Activated T-cell treated with anti-CD3 and anti-CD28 coated beads, Interleukin-2, amount 50 U/mL, for 72 hours (primary cell): ENCODE data around the gene SYNPO2. TPM values are rescaled to one million over a fixed set of nuclear protein-coding genes. Genes with fewer than 3 reads are reported as not detected.

Source experiments
- ATAC-seq, 2 donors: fragments of 150-1000 bp; cut with Tn5 transposase; replicated peaks in 1 of 2; 2 replicates each; pipeline ENCODE4 v1.10.0; 2021; ENCODE audit warnings: moderate library complexity in 2 of 2, mild to moderate bottlenecking in 1 of 2
- DNase-seq, 2 donors: peaks; one replicate each; pipeline ENCODE4 v3.0.0; 2021 to 2022; ENCODE audit warnings: mixed read lengths in 1 of 2
- H3K27ac Mint-ChIP-seq: one replicate; pipeline ENCODE4 v1.8.0; 2022; ENCODE audit warnings: mild to moderate bottlenecking, moderate library complexity, mixed read lengths
- H3K27me3 Mint-ChIP-seq: one replicate; pipeline ENCODE4 v1.8.0; 2022; ENCODE audit warnings: low read depth, mixed read lengths
- H3K36me3 Mint-ChIP-seq, 2 donors: one replicate each; pipeline ENCODE4 v1.8.0; 2022; ENCODE audit warnings: mixed read lengths in 2 of 2, mild to moderate bottlenecking in 1 of 2; ENCODE audit not compliant: insufficient read depth in 2 of 2
- H3K4me1 Mint-ChIP-seq: one replicate; pipeline ENCODE4 v1.8.0; 2022; ENCODE audit warnings: low read depth, mixed read lengths
- H3K4me3 Mint-ChIP-seq, 2 donors: one replicate each; pipeline ENCODE4 v1.8.0; 2022; ENCODE audit warnings: mild to moderate bottlenecking in 2 of 2, mixed read lengths in 2 of 2, moderate library complexity in 2 of 2
- H3K9me3 Mint-ChIP-seq, 2 donors: one replicate each; pipeline ENCODE4 v1.8.0; 2022; ENCODE audit warnings: mixed read lengths in 2 of 2
- total RNA-seq, 2 donors: library from RNA; stranded (reverse); gene quantifications; one replicate each; pipeline ENCODE4 v1.2.3, GENCODE V29; 2022

The SYNPO2 gene
- total RNA-seq, 2 donors from 2014 or later: 0.31 to 0.35 TPM

GRCh38 chr4:119070301-119070700, 181.6 kb downstream of the SYNPO2 start:
- Mint-ChIP-seq H3K27me3 (peaks cover 6% of the 10 kb centered on the region), H3K27ac (no peak overlapping the region), H3K4me3 (no peak overlapping the region), H3K4me1 (no peaks in the 10 kb centered on the region), H3K36me3 (peaks cover 1 to 2% of the 10 kb centered on the region in 2 donors), H3K9me3 (peaks cover 0 to 2% of the 10 kb centered on the region in 2 donors)
- ATAC-seq: no peak
- DNase-seq: no peak

GRCh38 chr4:119080721-119081541, 192.3 kb downstream of the SYNPO2 start:
- Mint-ChIP-seq H3K27ac (no peak overlapping the region), H3K4me3 (no peak overlapping the region), H3K36me3 (no peaks in the 10 kb centered on the region), H3K4me1 (no peaks in the 10 kb centered on the region), H3K27me3 (no peaks in the 10 kb centered on the region), H3K9me3 (no peaks in the 10 kb centered on the region)
- DNase-seq: no peak
- no peak for ATAC-seq

- Mint-ChIP-seq H3K27ac (no peak overlapping the region), H3K4me3 (no peak overlapping the region), H3K4me1 (no peaks in the 10 kb centered on the region), H3K36me3 (no peaks in the 10 kb centered on the region), H3K9me3 (no peaks in the 10 kb centered on the region), H3K27me3 (no peaks in the 10 kb centered on the region)
- no peak for DNase-seq
- no peak for ATAC-seq
These were observed 192.8 kb downstream of the SYNPO2 start for GRCh38 chr4:119081542-119081859.

GRCh38 chr4:119081943-119082342, 193.3 kb downstream of the SYNPO2 start:
- H3K4me3 Mint-ChIP-seq: no peak overlapping the region
- no peaks in the 10 kb centered on the region for H3K36me3 Mint-ChIP-seq
- no peaks in the 10 kb centered on the region for H3K9me3 Mint-ChIP-seq
- H3K27me3 Mint-ChIP-seq: no peaks in the 10 kb centered on the region
- H3K4me1 Mint-ChIP-seq: no peaks in the 10 kb centered on the region
- DNase-seq (no peak), ATAC-seq (no peak)
- no peak overlapping the region for H3K27ac Mint-ChIP-seq

- Mint-ChIP-seq H3K4me3 (no peak overlapping the region), H3K27me3 (no peaks in the 10 kb centered on the region), H3K9me3 (no peaks in the 10 kb centered on the region), H3K36me3 (no peaks in the 10 kb centered on the region), H3K4me1 (no peaks in the 10 kb centered on the region), H3K27ac (no peak overlapping the region)
- ATAC-seq: no peak
- no peak for DNase-seq
These were observed 194.0 kb downstream of the SYNPO2 start for GRCh38 chr4:119082661-119083060.

GRCh38 chr4:119084513-119084912, 195.9 kb downstream of the SYNPO2 start:
- Mint-ChIP-seq H3K27me3 (no peaks in the 10 kb centered on the region), H3K4me3 (no peak overlapping the region), H3K9me3 (no peaks in the 10 kb centered on the region), H3K36me3 (no peaks in the 10 kb centered on the region), H3K4me1 (no peaks in the 10 kb centered on the region), H3K27ac (no peak overlapping the region)
- ATAC-seq: no peak
- DNase-seq: no peak

- ATAC-seq (no peak), DNase-seq (no peak)
- Mint-ChIP-seq H3K4me3 (no peak overlapping the region), H3K36me3 (no peaks in the 10 kb centered on the region), H3K27me3 (no peaks in the 10 kb centered on the region), H3K27ac (no peak overlapping the region), H3K9me3 (no peaks in the 10 kb centered on the region), H3K4me1 (no peaks in the 10 kb centered on the region)
These were observed 198.5 kb downstream of the SYNPO2 start for GRCh38 chr4:119087121-119087520.

GRCh38 chr4:119087656-119088055, 199.0 kb downstream of the SYNPO2 start:
- ATAC-seq (no peak), DNase-seq (no peak)
- H3K27me3 Mint-ChIP-seq: no peaks in the 10 kb centered on the region
- H3K27ac Mint-ChIP-seq: no peak overlapping the region
- H3K4me1 Mint-ChIP-seq: no peaks in the 10 kb centered on the region
- H3K9me3 Mint-ChIP-seq: no peaks in the 10 kb centered on the region
- no peaks in the 10 kb centered on the region for H3K36me3 Mint-ChIP-seq
- H3K4me3 Mint-ChIP-seq: no peak overlapping the region

GRCh38 chr4:119093042-119093827, 204.6 kb downstream of the SYNPO2 start:
- H3K36me3 Mint-ChIP-seq: no peaks in the 10 kb centered on the region
- no peak overlapping the region for H3K4me3 Mint-ChIP-seq
- H3K27ac Mint-ChIP-seq: no peak overlapping the region
- ATAC-seq (no peak), DNase-seq (no peak)
- H3K4me1 Mint-ChIP-seq: peaks cover 7% of the 10 kb centered on the region
- peaks cover 22% of the 10 kb centered on the region for H3K27me3 Mint-ChIP-seq
- no peaks in the 10 kb centered on the region for H3K9me3 Mint-ChIP-seq

- Mint-ChIP-seq H3K9me3 (no peaks in the 10 kb centered on the region), H3K36me3 (no peaks in the 10 kb centered on the region), H3K4me1 (peaks cover 7% of the 10 kb centered on the region), H3K4me3 (no peak overlapping the region), H3K27ac (no peak overlapping the region), H3K27me3 (peaks cover 22% of the 10 kb centered on the region)
- ATAC-seq (no peak), DNase-seq (no peak)
These were observed 208.7 kb downstream of the SYNPO2 start for GRCh38 chr4:119097282-119097900.

GRCh38 chr4:119098306-119098705, 209.7 kb downstream of the SYNPO2 start:
- peaks cover 7% of the 10 kb centered on the region for H3K4me1 Mint-ChIP-seq
- DNase-seq (no peak), ATAC-seq (no peak)
- H3K9me3 Mint-ChIP-seq: no peaks in the 10 kb centered on the region
- no peak overlapping the region for H3K4me3 Mint-ChIP-seq
- H3K27ac Mint-ChIP-seq: no peak overlapping the region
- peaks cover 19% of the 10 kb centered on the region for H3K27me3 Mint-ChIP-seq
- no peaks in the 10 kb centered on the region for H3K36me3 Mint-ChIP-seq

- H3K36me3 Mint-ChIP-seq: no peaks in the 10 kb centered on the region
- H3K4me1 Mint-ChIP-seq: peaks cover 7% of the 10 kb centered on the region
- H3K27ac Mint-ChIP-seq: no peak overlapping the region
- no peak overlapping the region for H3K4me3 Mint-ChIP-seq
- no peak for DNase-seq
- H3K9me3 Mint-ChIP-seq: no peaks in the 10 kb centered on the region
- H3K27me3 Mint-ChIP-seq: peaks cover 17% of the 10 kb centered on the region
- ATAC-seq: no peak
These were observed 210.7 kb downstream of the SYNPO2 start for GRCh38 chr4:119099227-119099810.

GRCh38 chr4:119100655-119101054, 212.0 kb downstream of the SYNPO2 start:
- Mint-ChIP-seq H3K27me3 (peaks cover 10% of the 10 kb centered on the region), H3K4me1 (peaks cover 7% of the 10 kb centered on the region), H3K36me3 (no peaks in the 10 kb centered on the region), H3K9me3 (no peaks in the 10 kb centered on the region), H3K4me3 (no peak overlapping the region), H3K27ac (no peak overlapping the region)
- no peak for ATAC-seq
- no peak for DNase-seq
